SK-N-SH (cell line): ENCODE results near the gene RAPGEF3.

Experiments
- CTCF ChIP-seq: fragments of 200-600 bp; sonication (generic); IDR thresholded peaks from 2 replicates; pipeline ENCODE4 v1.6.1; 2017; ENCODE audit warnings: antibody characterized with exemption, mild to moderate bottlenecking, moderate library complexity
- FOXM1 ChIP-seq: IDR thresholded peaks from 2 replicates; pipeline ENCODE4 v1.4.0; 2012; ENCODE audit warnings: low read depth, mild to moderate bottlenecking
- GABPA ChIP-seq: IDR thresholded peaks from 2 replicates; pipeline ENCODE4 v1.4.0; 2012; ENCODE audit warnings: low read depth, mild to moderate bottlenecking
- JUND ChIP-seq: IDR thresholded peaks from 2 replicates; pipeline ENCODE4 v1.4.0; 2012
- MAX ChIP-seq: IDR thresholded peaks from 2 replicates; pipeline ENCODE4 v1.4.0; 2012; ENCODE audit warnings: low read depth
- MXI1 ChIP-seq: IDR thresholded peaks from 2 replicates; pipeline ENCODE4 v1.6.1; 2012; ENCODE audit warnings: mild to moderate bottlenecking, low read depth, low read length, improper control_type of control experiment
- NFIC ChIP-seq: IDR thresholded peaks from 2 replicates; pipeline ENCODE4 v1.4.0; 2012; ENCODE audit warnings: borderline replicate concordance
- PBX3 ChIP-seq: IDR thresholded peaks from 2 replicates; pipeline ENCODE4; 2012
- POLR2AphosphoS5 ChIP-seq: IDR thresholded peaks from 2 replicates; pipeline ENCODE4 v1.6.1; 2012; ENCODE audit warnings: low read depth, low read length
- RAD21 ChIP-seq: IDR thresholded peaks from 2 replicates; pipeline ENCODE4 v1.6.1; 2012; ENCODE audit warnings: mild to moderate bottlenecking, low read length
- REST ChIP-seq: IDR thresholded peaks from 2 replicates; pipeline ENCODE4 v1.6.1; 2012; ENCODE audit warnings: mild to moderate bottlenecking, low read depth, low read length, moderate library complexity
- USF1 ChIP-seq: IDR thresholded peaks from 2 replicates; pipeline ENCODE4 v1.4.0; 2012; ENCODE audit warnings: low read depth, borderline replicate concordance

- no peak for TF ChIP-seq FOXM1
- TF ChIP-seq USF1: no peak
- TF ChIP-seq REST: no peak
- no peak for TF ChIP-seq CTCF
- no peak for TF ChIP-seq MAX
- no peak for TF ChIP-seq MXI1
- TF ChIP-seq POLR2AphosphoS5: no peak
- no peak for TF ChIP-seq JUND
- no peak for TF ChIP-seq GABPA
- TF ChIP-seq NFIC: no peak
- TF ChIP-seq PBX3: no peak
- TF ChIP-seq RAD21: no peak
Observed at GRCh38 chr12:47769234-47770085, 10.8 kb upstream of the RAPGEF3 start.
